ENCODE results near the gene FAM133A.

FAM133A gene

DNA sequence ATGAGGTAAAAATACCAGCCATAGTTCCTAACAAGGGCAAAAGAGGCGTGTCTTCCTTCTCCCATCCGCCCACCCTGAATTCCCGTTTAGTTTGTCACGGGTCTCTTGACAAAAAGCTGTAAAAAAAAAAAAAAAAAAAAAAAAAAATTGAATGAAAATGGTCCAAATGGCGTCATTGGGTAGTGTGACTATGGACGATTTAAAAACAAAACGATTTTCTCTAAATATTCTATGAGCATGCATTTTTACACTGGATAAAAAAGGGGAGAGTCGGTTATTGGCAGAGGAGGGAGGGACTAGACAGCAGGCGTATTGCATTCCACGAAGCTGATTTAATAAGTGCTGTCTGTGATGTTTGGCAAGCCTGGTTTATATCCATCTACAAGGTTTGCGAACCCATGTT is at the start of gene FAM133A:
Gene FAM133A, plus strand, starts transcription at position 338 of the 403 bp plus-strand sequence. CDS start 35,214 bp downstream, outside the sequence.
- no peak for DNase-seq

DNA sequence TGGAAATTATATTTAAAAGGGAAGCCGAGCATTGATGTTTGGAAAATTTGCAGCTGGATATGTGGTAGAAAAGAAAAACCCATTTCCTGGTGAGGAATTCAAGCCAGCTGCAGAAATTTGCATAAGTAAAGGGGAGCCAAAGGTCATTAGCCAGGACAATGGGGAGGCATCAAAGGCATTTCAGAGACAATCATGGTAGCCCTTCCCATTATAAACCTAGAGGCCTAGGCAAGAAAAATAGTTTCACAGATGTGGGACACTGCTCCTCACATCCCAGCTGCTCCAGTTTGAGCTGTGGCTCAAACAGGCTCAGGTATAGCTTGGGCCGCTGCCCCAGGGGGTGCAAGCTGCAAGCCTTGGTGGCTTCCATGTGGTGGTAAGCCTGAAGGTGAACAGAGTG is 36.4 kb upstream of the FAM133A start:
- no peak for DNase-seq

DNA sequence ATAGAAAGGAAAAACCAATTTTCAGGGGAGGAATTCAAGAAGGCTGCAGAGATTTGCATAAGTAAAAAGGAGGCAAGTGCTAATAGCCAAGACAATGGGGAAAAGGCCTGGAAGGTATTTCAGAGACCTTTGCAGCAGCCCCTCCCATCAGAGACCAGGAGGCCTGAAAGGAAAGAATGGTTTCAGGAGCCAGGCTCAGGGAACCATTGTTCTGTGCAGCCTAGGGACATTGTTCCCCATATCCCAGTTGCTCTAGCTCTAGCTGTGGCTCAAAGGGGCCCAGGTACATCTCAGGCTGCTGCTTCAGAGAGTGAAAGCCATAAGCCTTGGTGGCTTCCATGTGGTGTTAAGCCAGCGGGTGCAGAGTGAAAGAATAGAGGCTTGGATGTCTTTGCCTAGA is 24.6 kb upstream of the FAM133A start:
- DNase-seq = no peak

DNA sequence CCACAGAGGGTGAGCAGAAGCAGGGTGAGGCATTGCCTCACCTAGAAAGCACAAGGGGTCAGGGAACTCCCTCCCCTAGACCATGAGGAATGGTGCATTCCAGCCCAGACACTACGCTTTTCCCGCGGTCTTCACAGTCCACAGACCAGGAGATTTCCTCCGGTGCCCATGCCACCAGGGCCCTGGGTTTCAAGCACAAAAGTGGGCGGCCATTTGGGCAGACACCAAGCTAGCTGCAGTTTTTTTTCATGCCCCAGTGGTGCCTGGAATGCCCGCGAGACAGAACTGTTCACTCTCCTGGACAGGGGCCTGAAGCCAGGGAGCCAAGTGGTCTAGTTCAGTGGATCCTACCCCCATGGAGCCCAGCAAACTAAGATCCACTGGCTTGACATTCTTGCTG is 13.4 kb upstream of the FAM133A start:
- no peak for DNase-seq

DNA sequence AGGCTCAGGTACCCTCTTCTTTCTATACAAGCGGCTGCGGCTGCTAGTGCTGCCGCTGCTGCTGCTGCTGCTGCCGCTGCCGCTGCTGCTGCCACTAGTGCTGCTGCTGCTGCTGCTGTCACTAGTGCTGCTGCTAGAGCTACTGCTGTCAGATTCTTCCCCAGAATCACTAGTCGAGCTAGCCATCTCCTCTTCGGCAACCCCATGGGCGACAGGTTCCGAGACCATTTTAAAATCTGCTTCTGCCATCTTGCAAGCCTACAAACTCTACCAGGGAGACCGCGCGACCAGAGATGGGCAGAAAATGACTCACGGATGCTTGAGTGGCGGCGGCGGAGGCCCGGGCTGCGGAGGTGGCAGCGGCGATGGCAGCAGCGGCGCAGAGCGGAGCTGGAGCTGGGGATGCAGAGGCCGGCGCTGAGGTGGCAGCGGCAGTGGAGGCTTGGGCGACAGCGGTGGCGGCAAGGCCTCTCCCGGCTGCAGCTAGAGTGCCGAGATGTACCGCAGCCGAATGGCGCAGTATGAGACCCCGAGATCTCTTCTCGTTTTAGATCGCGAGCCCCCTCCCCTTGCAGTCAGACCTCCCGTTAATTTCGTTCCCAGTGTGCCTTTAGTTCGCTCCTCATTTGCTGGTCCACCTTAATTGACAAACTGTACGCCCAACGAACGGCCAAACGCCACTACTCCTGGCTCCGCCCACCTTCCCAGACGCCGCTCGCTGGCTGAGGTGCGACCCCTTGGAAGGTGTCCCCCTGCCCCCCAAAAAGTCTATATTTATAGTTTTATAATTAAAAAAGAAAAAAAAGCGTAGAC is 744 bp upstream of the FAM133A start, which contains the start of gene NAP1L3:
Gene NAP1L3, minus strand, starts transcription at position 523 of the 813 bp plus-strand sequence. Its CDS starts 274 bp downstream, at position 249.
- DNase-seq = peak; percentile 82

DNA sequence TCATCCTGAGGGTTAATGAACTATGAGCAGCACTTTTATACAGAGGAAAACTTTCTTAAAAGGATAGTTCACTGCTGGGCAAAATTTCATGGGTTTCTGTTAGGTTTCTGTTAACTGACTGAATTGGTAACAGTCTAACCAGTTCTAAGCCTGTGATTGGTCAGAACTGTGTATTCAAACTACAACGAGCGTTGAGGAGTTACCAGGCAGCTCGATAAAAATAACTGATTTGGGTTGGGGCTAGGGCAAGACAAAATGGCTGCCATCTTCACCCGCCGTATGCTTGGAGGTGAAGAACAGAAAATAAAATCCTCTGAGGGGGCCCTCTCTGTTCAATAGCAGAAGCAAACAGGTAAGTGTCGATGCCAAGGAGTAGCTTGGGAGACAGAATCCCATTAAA is 22.0 kb downstream of the FAM133A start:
- no peak for DNase-seq

DNA sequence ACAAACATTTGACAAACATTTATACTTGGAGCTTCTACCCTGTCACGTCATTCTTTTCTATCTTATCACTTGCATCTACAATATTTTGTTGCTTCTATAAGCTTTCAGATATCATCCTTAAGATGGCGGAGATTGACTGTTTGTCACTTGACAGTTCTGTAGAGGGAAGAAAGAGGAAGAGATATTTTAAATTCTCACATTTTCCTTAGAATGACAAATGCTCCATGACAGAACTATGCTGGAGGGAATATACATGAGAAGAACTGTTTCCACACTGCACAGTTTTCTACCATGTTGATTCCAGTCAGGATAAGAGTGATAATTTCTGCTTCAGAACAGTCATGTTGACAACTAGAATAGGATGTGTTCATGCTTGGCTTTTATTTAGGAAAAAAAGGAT is 29.7 kb downstream of the FAM133A start:
- no peak for DNase-seq

DNA sequence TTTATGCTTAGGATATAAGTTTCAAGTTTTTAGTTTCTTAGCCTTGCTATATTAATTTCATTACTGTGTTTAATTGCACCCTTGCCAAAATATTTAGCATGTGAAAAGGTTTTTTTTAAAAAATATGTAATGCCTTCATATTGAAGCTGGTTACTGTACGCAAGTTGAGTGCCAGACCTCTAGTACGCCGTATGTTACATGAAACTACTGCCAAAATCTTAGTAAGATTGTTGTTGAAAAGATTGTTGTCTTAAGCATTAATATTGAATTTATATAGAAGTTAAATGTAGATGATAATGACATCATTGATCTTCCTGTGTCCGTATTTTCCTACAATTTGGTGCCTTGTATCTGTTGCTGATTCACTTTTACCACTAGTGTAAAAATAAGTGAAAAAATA is 37.1 kb downstream of the FAM133A start:
- no peak for DNase-seq

DNA sequence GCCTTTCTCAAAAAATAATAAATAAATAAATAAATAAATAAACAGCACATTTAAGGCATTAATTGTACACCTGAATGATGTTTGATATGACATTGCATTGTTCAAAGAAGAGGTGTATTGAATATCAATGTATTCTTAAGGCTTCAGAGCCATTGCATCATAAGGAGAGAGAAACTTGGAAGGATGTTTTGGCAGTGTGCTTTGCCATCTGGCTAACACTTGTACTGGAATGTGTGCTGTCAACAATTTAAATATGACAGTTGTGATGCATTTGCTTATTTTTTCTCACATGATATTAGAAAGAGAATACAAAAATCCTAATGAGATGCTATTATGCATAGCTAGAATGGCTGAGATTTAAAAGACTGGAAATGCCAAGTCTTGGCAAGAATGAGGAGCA is 67.8 kb downstream of the FAM133A start:
- no peak for DNase-seq

DNA sequence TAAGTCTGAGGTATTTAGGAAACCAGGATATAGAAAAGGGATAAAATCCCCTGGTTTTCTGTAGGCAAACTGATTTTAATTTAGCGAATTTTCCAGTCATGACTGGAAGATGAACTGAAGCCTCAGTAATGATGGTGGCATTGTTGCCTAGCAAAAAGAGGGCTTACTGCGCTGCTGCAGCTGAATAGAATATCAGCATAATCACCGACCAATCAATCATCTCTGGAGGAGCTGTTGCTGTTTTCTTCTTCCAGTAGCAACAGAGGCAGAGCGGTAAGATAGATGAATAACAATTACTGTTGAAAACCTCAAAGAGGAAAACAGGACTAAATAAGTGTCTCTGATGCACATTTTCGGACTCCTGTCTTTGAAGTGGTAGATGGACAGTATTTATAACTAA is 86.2 kb downstream of the FAM133A start:
- no peak for DNase-seq
